NCI-H146 (cell line): ENCODE results near the gene CHAD.
"Not testable (repeated sequence)": the region's sequence is repeated elsewhere in the genome, so short reads cannot be mapped to it uniquely, and the experiment has no call there.

Source experiments
- DNase-seq: peaks from one replicate; lab custom pipeline; 2025; lab: John Stamatoyannopoulos, UW

CHAD gene

DNA sequence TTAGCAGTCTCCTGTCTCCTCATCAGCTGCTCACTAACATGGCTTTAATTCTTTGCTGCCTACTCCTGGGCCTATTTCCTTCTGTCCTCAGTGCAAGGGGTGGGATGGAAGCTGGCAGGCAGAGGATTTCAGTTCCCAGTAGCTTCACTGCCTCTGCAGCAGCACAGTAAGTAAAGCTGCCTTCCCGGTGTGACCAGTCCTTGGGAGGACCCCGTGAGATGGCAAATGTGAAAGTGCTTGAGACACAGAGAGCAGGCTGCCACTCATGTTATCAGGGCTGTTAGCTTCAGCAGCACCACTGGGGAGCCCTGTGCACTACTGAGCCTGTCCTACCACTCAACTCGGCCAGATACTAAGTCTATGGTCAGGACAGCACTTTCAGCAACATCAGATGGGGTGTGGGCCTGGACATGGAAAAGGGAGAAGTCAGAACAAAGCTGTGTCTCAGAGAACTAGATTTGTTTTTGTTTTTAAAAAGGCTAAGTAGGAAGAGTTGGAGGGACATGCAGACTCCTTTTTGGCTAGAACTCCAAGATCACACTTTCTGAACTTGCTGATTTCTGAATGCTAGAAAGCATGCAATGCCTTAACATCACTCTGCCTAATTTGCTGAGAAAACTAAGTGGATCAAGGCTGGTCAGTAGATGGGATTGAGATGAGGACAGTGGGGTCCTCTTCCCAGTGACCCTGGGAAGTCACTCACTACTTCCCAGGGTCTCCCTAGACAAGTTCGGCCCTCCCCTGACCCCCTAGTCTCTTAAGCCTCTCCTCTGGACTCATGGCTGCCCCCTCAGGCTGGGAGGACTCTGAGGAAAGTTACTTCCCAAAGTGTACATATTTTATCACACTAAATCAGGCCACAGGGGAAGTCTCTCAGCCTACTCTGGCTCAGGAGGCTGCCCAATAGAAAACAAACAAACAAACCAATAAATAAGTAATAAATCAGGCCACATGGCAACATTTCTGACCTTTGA is 41.6 kb downstream of the CHAD start:
- no peak for DNase-seq

GRCh38 chr17:50426472-50426782 is 42.3 kb downstream of the CHAD start:
- DNase-seq: no peak

DNA sequence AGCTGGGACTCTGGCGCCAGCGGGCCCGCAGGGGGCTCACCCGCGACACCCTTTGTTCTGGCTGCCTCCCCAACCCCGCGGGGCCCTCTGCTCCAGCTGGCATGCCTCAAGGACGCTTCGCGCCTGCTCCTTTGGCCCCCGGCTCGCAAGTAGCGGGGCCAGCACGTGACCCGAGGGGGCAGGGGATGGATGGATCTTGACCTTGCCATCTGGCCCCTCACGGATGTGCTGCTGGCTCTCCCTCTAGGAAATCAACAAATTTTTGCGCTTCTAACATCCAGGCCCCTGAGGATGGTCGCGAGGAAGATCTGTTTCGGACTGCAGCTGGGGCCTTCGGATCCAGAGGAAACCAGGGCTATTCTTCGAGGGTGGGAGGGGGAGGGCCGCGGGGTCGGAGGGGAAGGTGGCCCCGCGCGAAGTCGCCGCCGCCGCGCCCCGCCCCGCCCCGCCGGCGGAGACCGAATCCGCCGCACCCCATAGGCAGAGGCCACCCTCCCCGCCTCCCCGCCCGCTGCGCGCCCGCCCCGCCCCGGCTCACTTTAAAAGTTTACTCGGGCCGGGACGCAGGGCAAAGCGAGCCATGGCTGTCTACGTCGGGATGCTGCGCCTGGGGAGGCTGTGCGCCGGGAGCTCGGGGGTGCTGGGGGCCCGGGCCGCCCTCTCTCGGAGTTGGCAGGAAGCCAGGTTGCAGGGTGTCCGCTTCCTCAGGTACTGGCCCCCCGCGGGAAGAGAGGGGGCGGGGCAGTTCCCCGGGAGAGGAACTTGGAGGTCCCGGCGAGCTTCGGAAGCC is 42.8 kb downstream of the CHAD start, which contains the start of gene ACSF2:
Gene ACSF2, plus strand, starts transcription at position 537 of the 790 bp plus-strand sequence. Its CDS starts 44 bp downstream, at position 581.
- peak; percentile 52 for DNase-seq

DNA sequence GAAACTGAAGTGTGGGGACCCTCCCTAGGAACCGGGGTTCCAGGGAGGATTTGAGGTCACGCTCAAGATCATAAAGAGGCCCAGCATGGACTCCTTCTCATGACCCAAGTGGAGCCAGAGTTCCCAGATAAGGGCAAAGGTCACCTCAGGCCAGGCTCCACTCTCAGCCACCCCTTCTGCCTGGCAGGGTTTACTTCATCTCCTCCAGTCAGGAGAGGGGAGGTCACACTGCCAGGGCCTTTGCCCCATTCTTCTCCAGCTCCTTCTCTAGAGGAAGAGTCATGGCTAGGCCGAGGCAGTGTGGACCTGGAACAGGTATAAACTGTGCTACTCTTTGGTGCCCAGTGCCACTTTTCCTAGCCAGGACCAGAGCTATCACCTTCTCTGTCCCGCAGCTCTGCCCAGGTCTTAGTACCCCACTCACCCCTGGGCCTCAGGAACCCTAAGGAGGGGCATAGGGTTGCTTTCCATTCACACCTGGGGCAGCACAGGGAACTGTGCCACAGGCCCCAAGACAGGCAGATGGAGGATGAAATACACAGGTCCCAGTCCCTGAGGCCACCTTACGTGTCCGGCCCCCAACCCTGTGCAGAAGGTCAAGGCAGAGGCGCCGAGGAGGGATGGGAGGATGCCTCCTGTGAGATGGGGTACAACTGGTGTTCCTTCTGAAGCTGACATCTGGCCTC is 43.5 kb downstream of the CHAD start:
- DNase-seq: no peak

- no peak for DNase-seq
Observed at GRCh38 chr17:50424246-50424995, 44.3 kb downstream of the CHAD start.

GRCh38 chr17:50423553-50424159 is 45.0 kb downstream of the CHAD start:
- DNase-seq: peak; percentile 91

- no peak for DNase-seq
Observed at GRCh38 chr17:50422738-50423137, 45.9 kb downstream of the CHAD start.

- DNase-seq: no peak
Observed at GRCh38 chr17:50421308-50422051, 47.2 kb downstream of the CHAD start.

DNA sequence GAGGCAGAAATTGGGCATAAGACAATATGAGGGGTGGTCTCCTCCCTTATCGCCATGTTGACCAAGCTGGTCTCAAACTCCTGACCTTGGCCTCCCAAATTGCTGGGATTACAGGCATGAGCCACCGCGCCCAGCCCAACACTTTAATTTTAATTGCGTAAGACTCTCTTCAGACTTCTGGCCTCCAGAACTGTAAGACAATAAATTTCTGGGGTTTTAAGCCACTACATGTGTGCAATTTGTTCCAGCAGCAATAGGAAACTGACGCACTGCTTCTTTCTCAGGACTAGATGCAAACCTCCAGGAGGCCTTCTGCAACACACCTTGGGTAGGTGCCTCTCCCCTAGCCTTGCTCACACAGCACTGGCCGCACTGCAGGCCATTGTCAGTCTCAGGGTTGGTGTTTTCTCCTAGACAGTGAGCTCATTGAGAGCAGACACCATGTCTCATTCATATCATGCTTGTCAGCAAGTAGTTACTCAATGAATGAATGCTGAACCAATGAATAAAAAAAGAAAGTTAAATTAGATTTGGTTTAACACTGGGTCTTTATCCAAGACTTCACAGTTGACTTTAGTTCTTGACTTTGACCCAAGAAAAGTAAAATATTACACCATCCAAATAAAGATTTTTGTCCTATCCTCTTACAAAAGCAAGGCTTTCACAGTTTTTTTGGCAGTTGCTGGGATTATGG is 48.1 kb downstream of the CHAD start:
- no peak for DNase-seq

GRCh38 chr17:50419577-50419976 is 49.1 kb downstream of the CHAD start:
- not testable (repeated sequence) for DNase-seq

DNA sequence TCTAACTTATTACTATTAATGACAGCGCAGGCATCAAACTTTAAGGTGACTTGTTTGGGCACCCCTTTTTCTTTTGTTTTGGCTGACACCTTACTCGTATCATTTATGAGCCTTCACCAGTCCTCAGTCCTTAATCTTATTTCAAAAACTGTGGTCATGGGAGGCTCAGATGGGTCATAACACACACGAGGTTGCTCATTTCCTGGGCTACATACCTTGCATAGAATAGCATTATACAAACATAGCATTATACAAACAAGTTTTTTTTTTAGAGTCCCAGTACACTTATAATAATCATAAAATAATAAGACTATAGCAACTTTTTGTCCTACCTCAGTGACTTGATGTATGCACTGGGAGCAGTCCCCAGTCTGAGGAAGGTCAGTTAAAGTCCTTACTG is 53.9 kb downstream of the CHAD start:
- no peak for DNase-seq
